Stimulated activated CD8-positive, alpha-beta memory T cell treated with anti-CD3 and anti-CD28 coated beads, Interleukin-15, amount 100 ng/mL, for 48 hours (primary cell): ENCODE measurements around the gene DST.

Source experiments
- DNase-seq, 2 donors: peaks; one replicate each; pipeline ENCODE4 v3.0.0-alpha.2; 2020; ENCODE audit warnings: low read depth in 2 of 2

The DST gene

DNA sequence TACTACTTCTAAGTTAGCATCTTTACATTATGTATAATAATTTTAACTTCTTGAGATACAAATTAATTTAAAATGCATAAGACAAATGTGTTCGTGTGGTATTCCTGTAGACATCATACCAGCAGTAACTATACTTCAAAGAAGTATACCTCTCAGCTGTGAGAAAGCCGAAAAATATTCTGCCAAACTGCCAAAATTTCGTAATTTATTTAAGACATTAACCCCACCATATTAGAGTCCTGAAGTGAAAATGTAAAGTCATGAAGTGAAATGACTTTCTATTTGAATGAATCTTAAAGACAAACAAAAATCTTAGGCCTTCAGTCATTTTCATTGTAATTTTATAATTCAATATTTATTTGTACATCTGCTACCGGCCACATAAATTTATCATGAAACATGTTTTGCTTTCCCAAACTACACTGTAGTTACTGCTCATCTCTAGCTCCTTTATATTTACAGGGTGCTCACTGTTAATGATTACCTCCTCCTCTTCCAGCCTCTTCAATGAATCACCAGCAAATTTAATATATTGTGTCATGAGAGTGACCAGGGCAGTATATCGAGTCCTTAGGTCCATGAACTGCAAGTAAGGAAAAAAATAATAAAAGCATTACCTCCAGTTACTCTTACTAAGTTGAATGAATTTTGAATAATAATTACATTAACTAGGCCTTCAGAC lies 18.5 kb downstream of the DST start:
- DNase-seq, result no peak

DNA sequence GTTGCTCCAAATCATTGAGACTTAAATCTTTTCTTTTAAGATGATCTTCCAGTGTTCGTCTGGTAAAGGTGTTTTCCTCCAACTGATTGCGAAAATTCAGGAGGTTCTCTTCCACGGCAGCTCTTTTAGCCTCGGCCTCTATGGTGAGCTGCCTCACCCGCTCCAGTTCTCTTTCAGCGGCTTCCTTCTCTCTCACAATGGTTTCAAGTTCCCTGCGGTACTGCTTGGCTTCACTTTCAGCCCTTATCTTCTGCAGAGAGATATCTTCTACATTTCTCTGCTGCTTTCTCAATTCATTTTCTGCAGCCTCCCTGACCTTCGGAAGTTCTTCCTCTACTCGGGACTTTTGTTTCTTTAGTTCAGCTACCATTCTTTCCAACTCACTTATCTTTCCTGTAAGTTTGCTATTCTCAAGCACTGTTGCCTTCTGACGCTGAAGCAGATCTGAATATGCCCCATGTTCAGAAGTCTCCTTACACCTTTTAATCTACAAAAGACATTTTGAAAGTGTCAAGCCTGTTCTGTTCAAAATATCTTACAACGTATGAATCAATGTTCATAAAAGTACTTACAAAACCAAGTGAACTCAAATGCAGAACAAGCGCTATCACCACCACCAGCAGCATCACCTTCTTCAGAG lies 22.3 kb downstream of the DST start:
- no peak for DNase-seq

- no peak for DNase-seq
Observed at GRCh38 chr6:56618050-56618449, 24.6 kb downstream of the DST start.

- no peak for DNase-seq
Observed at GRCh38 chr6:56616967-56617366, 25.7 kb downstream of the DST start.

DNA sequence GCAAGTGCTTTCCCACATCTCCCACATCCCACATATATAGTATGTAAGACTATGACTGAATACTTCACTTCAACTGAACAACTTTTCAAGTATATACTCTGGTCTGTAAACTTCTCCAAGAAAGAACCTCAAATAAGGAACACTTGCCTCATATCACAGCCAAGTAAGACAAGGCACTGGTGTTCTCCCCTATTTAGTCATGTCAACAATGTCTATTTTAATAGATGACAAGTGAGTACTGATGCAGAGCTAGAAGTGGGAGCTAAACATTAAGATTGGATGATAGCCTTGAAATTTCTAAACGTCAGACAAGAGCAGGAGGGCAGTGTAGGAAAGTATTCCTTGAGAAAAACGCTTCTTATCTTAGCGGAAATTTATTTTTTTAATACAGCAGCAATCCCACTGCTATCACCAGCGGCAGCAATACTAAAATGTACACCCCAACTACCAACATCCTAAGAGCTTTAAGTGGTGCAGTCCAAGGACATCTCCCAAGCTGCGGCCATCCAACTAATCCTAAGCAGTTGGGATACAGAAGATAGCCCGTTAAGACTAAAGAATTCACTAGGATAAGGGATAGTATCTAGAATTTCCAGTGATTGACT lies 29.3 kb downstream of the DST start:
- DNase-seq, result no peak

DNA sequence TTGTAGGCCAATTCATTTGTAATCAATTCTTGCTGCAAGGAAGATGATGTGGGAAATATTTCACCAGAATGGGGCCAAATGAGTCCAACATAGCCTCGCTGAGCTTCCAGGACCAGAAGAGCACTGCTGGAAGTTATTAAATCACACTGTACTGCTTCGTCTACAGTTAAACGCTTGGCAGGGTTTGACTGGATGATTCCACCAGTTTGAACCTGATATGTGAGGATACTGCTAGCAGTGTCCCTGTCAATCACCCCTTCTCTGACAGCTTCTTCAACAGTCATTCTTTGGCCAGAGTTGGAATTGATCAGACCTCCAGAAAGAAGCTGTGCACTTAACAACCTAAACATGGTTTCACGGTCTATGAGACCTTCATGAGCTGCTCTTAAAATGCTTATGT lies 34.4 kb downstream of the DST start:
- DNase-seq, result no peak

DNA sequence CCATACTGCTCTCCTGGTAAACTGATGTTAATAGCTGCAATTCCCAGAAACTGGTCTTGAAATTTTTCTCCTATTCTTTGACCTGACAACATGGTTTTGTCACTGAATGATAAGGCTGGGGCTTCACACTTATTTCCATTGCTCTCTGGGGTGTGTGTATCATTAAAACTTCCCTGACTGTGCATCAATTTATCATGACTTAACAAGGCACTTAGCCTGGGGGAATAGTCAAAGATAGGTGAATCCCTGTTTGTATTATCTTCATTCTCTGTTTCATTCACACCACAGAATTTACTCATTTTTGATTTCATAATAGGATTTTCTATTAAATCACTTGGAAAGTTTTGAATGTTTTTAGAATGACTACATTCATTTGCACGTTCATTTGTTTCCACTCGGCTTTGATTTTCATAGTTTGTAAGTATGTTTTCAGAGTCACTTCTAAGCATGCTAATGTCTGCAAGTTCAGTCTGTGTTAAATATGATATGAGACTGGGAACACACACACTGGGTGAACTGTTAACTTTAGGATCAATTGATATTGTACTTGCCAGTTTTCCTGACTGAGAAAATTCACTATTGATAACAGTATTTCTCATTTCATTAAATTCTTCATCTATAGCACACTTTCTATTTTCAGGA lies 35.5 kb downstream of the DST start:
- no peak for DNase-seq

GRCh38 chr6:56605435-56605834 lies 37.3 kb downstream of the DST start:
- DNase-seq, result no peak

- no peak for DNase-seq
Observed at GRCh38 chr6:56604186-56604585, 38.5 kb downstream of the DST start.

DNA sequence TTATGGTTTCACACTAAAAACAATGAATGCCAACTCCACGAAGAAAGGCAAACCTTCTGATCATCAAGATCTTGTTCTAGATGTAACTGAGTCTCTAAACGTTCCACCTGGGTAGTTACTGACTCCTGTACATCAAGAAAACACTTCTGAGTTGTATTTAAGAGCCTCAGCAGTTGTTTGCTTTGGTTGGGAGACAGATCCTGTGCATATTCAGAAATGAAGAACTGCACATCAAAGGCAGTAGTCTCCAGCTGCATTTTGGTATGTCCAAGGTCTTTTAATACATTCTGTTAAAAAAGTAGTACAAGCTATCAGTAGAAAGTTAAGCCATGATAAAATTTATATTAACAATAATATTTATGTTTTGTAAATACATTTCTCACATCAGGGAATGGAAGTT lies 41.3 kb downstream of the DST start:
- DNase-seq, result no peak

DNA sequence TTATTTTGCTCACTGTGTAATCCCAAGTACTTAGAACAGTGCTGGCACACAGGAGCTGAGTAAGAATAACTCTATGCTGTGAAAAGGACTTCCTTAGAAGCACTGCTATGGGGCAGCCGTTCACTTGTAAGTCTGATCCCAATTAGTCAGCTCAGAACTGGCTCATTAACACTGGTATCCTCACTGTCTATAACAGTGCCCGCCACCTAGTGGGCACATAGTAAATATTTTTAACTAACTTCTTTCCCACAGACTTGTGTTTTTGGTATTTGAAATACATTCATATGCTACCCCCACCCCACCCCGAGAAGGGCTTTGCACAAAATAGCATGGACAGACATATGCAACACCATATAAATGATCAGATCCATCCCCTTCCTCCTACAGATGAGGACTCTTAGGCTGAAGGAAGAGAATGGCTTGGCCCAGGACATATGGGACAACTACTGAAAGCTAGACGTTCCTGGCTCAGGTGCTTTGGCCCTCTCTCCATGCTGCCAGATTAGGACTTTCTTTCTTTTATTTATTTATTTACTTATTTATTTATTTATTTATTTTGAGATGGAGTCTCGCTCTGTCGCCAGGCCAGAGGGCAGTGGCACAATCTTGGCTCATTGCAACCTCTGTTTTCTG lies 47.1 kb downstream of the DST start:
- DNase-seq, result no peak

- DNase-seq, result no peak
Observed at GRCh38 chr6:56594699-56595098, 48.0 kb downstream of the DST start.

DNA sequence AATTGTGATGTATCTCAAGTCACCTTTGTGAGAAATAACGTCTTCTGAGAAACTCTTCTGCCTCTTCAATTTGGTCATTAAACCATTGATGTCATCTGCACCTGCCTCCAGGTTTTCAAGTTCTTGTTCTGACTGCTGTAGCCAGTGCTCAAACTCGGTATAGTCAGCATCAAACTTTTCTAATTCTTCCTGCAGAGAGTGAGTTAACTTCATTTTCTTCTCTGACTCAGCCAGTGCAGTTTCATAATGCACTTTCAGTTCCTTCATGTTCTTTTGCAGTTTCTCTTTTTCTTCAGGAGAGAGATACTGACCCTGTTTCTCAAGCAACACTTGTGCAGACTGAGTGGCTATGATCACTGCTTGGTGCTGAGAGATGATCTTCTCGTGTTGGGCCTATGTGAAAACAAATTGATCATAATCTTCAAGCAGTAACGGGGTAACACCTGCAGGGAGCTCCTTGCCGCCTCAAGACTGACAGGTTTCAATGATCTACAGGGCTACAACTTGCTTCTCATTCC lies 48.8 kb downstream of the DST start:
- no peak for DNase-seq

- DNase-seq, result no peak
Observed at GRCh38 chr6:56582236-56582635, 60.5 kb downstream of the DST start.

GRCh38 chr6:56581296-56581925 lies 61.3 kb downstream of the DST start:
- no peak for DNase-seq

GRCh38 chr6:56580271-56580670 lies 62.4 kb downstream of the DST start:
- DNase-seq, result no peak

DNA sequence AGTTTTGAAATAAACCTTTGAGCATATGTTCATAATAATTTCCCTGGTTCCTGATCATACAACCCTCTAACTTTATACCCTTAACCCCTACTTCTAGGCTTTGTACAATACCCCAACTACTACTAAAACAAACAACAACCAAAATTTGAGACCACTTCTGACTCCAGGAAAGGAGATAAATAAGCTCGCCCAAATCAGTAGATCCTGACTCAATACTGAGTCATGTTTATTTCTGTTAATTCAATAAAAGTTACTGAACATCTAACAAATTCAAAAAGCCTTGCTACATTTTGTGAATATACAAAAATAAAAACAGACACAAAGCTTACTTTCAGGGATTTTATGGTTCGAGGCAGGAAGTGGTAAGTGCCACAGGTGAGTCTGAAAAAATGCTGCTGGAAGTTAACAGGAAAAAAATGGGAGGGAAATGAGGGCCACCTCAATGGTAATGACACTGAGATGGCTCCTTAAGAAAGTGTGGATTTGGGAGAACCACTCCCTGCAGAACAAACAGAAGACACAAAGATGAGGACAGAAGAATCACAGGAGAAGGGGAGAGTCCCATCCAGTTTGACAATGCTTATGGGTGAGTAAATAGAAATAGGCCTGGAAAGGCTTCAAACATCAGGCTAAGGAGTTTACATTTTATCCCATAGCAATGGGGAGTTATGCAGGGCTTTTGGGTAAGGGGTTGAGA lies 63.4 kb downstream of the DST start:
- no peak for DNase-seq

- DNase-seq, result no peak
Observed at GRCh38 chr6:56575736-56576135, 67.0 kb downstream of the DST start.

- DNase-seq, result no peak
Observed at GRCh38 chr6:56574292-56574691, 68.4 kb downstream of the DST start.

DNA sequence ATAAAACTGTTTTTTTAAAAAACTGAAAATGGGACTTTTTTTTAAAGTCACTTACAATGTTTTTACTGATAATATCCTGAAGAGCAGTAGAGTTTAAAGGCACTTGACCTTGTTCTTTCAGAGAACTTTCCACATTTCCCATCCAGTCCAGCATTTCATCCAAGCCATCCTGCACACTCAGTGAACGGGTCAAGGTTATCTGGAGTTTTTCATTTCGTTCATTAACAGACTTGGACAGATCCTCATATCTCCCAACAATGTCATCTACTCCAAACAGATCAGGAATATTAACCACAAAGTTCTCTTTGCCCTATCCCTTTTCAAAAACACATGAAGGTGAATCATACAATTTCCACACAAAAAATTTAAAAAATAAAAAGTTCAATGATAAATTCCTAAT lies 69.1 kb downstream of the DST start:
- DNase-seq, result no peak
